ENCODE measurements around the gene SLC25A27.

Gene SLC25A27

DNA sequence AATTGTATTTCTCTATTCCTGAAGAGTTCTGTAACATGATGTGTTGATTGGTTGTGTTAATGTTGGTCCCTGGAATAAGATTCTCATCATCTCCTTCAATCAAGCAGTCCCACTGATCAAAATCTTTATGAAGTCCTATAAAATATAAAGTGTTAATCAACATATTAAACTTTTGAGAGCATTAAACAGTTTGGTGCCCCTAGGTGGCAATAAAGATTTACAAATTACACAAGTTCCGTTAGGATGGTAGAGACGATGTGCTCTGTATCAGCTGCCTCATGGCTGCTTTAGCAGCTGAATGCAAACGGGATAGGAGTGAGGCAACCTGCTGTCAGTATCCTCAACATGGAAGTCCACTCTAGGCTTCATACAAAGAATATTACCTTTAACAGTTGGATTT is 51.8 kb downstream of the SLC25A27 start:
- Histone ChIP-seq H3K9me3 (ENCODE audit: control insufficient read depth, low read length) (no peaks in the 10 kb centered on the region), H3K4me1 (ENCODE audit: control insufficient read depth, insufficient read depth, low read length) (no peaks in the 10 kb centered on the region), H3K36me3 (ENCODE audit: control insufficient read depth, insufficient read depth, low read length) (no peaks in the 10 kb centered on the region), H3K27me3 (ENCODE audit: control insufficient read depth, insufficient read depth, low read length, poor library complexity, severe bottlenecking) (no peaks in the 10 kb centered on the region), H3K27ac (ENCODE audit: insufficient read depth, low read depth, low read length, poor library complexity, severe bottlenecking) (no peak overlapping the region), H3K4me3 (ENCODE audit: insufficient read depth, low read depth, low read length) (no peak overlapping the region)
- 45 to 46% methylated on average over 3 of the region's 3 CpGs for WGBS, 2 experiments

DNA sequence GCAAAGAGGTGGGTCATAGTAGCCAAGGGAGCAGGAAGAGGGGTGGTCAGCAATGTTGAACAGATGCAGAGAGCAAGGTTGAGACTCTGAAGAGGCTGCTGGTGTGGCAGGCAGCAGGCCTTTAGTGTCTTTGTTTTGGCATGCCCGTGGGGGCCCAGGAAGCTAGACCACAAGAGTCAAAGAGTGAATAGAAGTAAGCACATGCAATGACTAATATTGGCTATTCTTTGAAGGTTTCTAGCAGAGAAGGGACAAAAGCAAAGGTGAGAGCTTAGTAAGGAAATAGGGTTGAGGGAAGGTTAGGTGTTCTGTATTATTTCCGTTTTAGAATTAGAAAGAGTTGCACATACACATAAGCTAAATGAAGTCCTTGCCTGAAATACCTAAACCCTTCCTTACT is 53.7 kb downstream of the SLC25A27 start:
- Histone ChIP-seq H3K4me1 (ENCODE audit: control insufficient read depth, insufficient read depth, low read length) (no peaks in the 10 kb centered on the region), H3K36me3 (ENCODE audit: control insufficient read depth, insufficient read depth, low read length) (no peaks in the 10 kb centered on the region), H3K27me3 (ENCODE audit: control insufficient read depth, insufficient read depth, low read length, poor library complexity, severe bottlenecking) (no peaks in the 10 kb centered on the region), H3K4me3 (ENCODE audit: insufficient read depth, low read depth, low read length) (no peak overlapping the region), H3K27ac (ENCODE audit: insufficient read depth, low read depth, low read length, poor library complexity, severe bottlenecking) (no peak overlapping the region), H3K9me3 (ENCODE audit: control insufficient read depth, low read length) (no peaks in the 10 kb centered on the region)
- 75 to 95% methylated on average over 2 of the region's 2 CpGs for WGBS, 2 experiments

DNA sequence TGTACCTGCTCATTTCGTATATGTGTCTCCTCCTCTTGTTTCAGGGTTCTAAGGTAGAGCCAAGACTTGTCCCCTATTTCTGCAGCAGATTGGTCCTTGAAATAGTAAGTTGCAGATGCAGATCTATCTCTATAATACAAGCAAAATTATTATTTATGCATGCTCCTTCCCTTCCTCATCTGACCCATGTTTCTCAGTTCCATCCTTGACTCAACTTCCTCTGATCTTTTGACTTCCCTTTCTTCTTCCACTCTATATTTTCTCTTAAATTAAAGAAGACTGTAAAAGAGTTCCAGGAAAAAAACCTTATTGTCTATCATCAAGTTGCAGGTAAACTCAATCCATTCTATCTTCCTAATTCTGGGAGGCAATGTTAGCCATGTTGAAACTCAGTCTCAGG is 58.7 kb downstream of the SLC25A27 start:
- Histone ChIP-seq H3K9me3 (ENCODE audit: control insufficient read depth, low read length) (no peaks in the 10 kb centered on the region), H3K36me3 (ENCODE audit: control insufficient read depth, insufficient read depth, low read length) (no peaks in the 10 kb centered on the region), H3K4me1 (ENCODE audit: control insufficient read depth, insufficient read depth, low read length) (no peaks in the 10 kb centered on the region), H3K27me3 (ENCODE audit: control insufficient read depth, insufficient read depth, low read length, poor library complexity, severe bottlenecking) (no peaks in the 10 kb centered on the region), H3K4me3 (ENCODE audit: insufficient read depth, low read depth, low read length) (no peak overlapping the region), H3K27ac (ENCODE audit: insufficient read depth, low read depth, low read length, poor library complexity, severe bottlenecking) (no peak overlapping the region)
- 89 to 100% methylated on average over 1 of the region's 1 CpG for WGBS, 2 experiments

DNA sequence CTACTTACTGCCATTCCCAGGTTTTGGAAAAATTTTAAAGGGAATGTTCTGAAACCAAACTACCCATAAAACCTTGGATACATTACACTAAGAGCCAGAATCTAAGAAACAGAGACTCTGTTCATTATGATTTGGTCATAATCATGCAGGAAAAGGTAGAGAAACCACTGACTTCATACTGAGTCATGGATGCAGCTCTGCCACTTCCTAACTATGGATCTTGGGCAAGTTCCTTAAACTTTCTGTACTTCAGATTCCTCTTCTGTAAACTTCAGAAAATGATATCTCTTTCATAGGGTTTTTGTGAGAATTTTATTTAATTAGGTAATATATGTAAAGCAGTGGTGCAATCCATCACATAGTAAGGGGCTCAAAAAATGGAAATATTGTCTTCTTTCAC is 62.4 kb downstream of the SLC25A27 start:
- H3K27ac ChIP-seq (ENCODE audit: insufficient read depth, low read depth, low read length, poor library complexity, severe bottlenecking): no peak overlapping the region
- H3K27me3 ChIP-seq (ENCODE audit: control insufficient read depth, insufficient read depth, low read length, poor library complexity, severe bottlenecking): no peaks in the 10 kb centered on the region
- no peaks in the 10 kb centered on the region for H3K9me3 ChIP-seq (ENCODE audit: control insufficient read depth, low read length)
- no peak overlapping the region for H3K4me3 ChIP-seq (ENCODE audit: insufficient read depth, low read depth, low read length)
- no peaks in the 10 kb centered on the region for H3K36me3 ChIP-seq (ENCODE audit: control insufficient read depth, insufficient read depth, low read length)
- H3K4me1 ChIP-seq (ENCODE audit: control insufficient read depth, insufficient read depth, low read length): no peaks in the 10 kb centered on the region

DNA sequence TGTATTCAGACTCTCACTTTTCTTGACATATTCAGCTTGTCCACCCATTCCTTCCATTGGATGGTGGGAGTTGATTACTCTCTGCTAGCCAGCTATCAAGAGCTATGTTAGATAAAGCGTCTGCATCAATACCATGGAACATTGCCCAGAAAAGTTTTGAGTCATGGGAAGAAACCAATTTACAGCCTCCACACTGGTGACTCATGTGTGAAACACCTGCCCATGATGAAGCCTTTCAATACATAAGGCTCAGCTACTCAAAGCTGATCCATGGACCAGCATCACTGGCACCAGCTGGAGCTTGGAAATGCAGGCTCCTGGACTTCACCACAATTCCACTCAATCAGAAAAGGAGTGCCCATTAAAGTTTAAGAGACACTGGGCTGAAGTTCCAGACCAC is 66.3 kb downstream of the SLC25A27 start:
- no peaks in the 10 kb centered on the region for H3K4me1 ChIP-seq (ENCODE audit: control insufficient read depth, insufficient read depth, low read length)
- H3K4me3 ChIP-seq (ENCODE audit: insufficient read depth, low read depth, low read length): no peak overlapping the region
- H3K27ac ChIP-seq (ENCODE audit: insufficient read depth, low read depth, low read length, poor library complexity, severe bottlenecking): no peak overlapping the region
- WGBS, 2 experiments: 90 to 95% methylated on average over 1 of the region's 1 CpG
- no peaks in the 10 kb centered on the region for H3K36me3 ChIP-seq (ENCODE audit: control insufficient read depth, insufficient read depth, low read length)
- no peaks in the 10 kb centered on the region for H3K27me3 ChIP-seq (ENCODE audit: control insufficient read depth, insufficient read depth, low read length, poor library complexity, severe bottlenecking)
- no peaks in the 10 kb centered on the region for H3K9me3 ChIP-seq (ENCODE audit: control insufficient read depth, low read length)

DNA sequence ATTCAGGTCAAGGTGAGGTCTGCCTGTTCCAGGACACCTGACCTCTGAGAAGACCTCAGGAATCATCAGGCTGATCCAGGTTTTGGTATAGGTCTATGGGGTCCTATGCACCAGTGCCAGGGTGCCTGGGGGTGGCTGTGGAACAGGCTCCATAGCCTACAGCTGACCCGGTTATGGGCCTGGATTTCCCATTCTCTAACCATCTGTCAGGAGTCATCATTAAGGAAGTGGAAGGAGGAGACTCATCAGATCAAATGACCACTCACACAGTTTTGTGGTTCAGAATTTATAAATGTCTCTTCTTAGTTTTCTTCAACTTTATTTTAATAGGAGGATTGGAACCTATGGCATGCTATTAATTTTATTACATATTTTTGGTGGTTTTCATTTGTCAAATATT is 67.6 kb downstream of the SLC25A27 start:
- H3K27me3 ChIP-seq (ENCODE audit: control insufficient read depth, insufficient read depth, low read length, poor library complexity, severe bottlenecking): no peaks in the 10 kb centered on the region
- H3K27ac ChIP-seq (ENCODE audit: insufficient read depth, low read depth, low read length, poor library complexity, severe bottlenecking): no peak overlapping the region
- H3K36me3 ChIP-seq (ENCODE audit: control insufficient read depth, insufficient read depth, low read length): no peaks in the 10 kb centered on the region
- no peaks in the 10 kb centered on the region for H3K4me1 ChIP-seq (ENCODE audit: control insufficient read depth, insufficient read depth, low read length)
- H3K4me3 ChIP-seq (ENCODE audit: insufficient read depth, low read depth, low read length): no peak overlapping the region
- WGBS, 2 experiments: 89 to 95% methylated on average over 1 of the region's 1 CpG
- H3K9me3 ChIP-seq (ENCODE audit: control insufficient read depth, low read length): no peaks in the 10 kb centered on the region
